Ecto neural progenitor cell (in vitro differentiated cells): Measurements from ENCODE around the gene SSBP3.
"Not testable (repeated sequence)": the region's sequence is repeated elsewhere in the genome, so short reads cannot be mapped to it uniquely, and the experiment has no call there.

Experiments used
- DNase-seq: peaks from one replicate; pipeline ENCODE4 v3.0.0-alpha.2; 2018; ENCODE audit warnings: low spot score

Gene SSBP3

GRCh38 chr1:54392401-54392800 is 13.8 kb downstream of the SSBP3 start:
- no peak for DNase-seq

GRCh38 chr1:54391450-54392209 is 14.6 kb downstream of the SSBP3 start:
- DNase-seq, result peak; percentile 77

- DNase-seq, result no peak
Measured at GRCh38 chr1:54390655-54391054, 15.5 kb downstream of the SSBP3 start.

- DNase-seq, result not testable (repeated sequence)
Measured at GRCh38 chr1:54389608-54390007, 16.6 kb downstream of the SSBP3 start.

DNA sequence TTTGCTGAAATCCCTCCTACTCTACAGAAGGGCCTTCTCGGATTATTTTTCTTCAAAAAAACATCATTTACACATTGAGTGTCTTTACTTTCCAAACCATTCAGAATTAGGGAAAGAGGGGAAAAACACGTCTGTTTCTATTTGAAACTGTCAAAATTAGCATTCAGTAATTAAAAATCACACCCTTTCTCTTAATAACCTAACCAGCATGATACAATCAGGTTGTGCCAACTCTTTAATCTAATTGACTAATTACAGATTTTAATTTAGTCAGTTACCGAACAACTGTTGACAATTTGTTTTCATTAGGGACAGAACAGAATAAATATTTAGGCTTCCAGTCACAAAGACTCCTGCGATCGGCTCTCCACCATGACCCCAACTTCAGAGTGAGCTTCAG is 18.8 kb downstream of the SSBP3 start:
- DNase-seq, result no peak

- no peak for DNase-seq
Measured at GRCh38 chr1:54385727-54386022, 20.5 kb downstream of the SSBP3 start.

GRCh38 chr1:54384918-54385726 is 21.1 kb downstream of the SSBP3 start:
- DNase-seq, result no peak

GRCh38 chr1:54384471-54384870 is 21.7 kb downstream of the SSBP3 start:
- no peak for DNase-seq

DNA sequence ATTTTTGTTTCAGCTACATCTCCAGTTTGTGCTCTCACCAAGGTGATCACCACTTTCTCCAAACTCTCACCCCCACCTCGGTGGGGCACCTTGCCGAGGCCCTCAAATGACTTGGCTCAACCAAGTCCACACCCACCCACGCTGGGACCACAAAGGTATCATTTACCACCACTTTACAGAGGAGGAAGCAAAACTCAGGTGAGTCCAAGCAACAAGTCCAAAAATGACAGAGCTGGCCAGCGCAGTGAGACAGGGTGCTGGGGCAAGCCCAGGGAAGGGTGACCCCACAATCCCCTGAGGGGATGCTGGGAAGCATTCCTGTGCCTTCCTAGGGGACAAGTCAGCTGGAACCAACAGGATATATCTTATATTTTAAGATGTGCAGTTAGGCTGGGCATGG is 24.7 kb downstream of the SSBP3 start:
- DNase-seq, result no peak

DNA sequence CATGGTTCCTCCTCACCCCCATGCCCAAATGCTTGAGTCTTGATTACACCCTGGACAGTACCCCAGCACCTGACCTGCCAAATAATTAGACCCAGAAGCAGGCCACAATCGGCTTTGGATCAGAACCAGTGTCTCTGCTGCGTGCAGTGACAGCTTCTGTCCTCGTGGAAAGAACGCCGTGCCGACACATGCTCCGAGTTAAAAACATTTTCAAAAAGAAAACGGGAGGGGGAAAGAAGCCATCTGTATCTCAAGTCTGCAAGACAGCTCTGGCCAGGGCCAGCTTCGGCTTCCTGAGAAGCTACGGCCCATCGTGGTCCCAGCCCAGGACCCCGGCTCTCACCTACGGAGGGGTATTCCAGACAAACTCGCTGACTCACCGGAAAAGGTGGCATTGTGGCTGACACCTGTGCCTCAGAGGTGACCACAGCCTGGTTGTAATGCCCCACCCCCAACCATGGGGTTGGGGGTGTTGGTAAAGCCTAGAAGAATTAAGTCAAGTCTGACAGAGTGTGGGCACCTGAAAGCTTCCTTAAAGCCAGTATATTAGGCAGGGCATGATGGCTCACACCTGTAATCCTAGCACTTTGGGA is 25.8 kb downstream of the SSBP3 start:
- no peak for DNase-seq

DNA sequence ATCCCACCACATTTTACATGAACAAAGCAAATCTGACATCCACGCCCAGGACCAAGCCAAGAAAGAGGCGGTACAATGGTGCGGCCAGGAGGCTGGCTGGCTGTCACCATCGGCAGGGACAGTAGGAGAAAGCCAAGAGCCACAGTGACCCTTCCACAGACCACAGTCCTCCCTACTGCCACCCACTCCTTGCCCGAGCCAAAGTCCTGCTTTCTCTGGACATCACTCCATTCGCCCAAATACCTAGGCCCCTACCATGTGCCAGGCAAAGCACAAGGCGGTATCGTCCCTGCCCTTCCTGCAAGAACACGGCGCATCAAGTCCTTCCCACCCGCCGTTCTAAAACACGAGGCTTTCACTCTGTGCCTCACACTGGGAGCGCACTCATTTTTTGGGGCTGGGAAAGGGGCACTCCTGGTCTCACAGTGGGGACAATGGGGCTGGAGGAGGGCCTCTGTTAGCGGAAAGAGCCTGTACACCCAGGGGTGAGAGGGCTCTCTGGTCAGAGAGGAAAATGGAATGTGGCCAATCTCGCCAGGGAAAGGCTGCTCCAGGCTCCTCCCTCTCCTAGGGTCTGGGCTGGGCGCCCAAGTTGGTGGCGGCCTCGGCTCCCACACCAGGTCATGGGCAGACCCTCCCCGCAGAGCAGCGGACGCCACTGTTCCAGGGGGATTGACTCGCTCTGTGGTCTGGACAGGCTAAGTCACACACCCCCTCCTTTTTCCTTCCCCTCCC is 26.5 kb downstream of the SSBP3 start:
- no peak for DNase-seq

GRCh38 chr1:54378874-54379554 is 27.2 kb downstream of the SSBP3 start:
- no peak for DNase-seq

GRCh38 chr1:54378157-54378873 is 27.9 kb downstream of the SSBP3 start:
- peak; percentile 88 for DNase-seq

DNA sequence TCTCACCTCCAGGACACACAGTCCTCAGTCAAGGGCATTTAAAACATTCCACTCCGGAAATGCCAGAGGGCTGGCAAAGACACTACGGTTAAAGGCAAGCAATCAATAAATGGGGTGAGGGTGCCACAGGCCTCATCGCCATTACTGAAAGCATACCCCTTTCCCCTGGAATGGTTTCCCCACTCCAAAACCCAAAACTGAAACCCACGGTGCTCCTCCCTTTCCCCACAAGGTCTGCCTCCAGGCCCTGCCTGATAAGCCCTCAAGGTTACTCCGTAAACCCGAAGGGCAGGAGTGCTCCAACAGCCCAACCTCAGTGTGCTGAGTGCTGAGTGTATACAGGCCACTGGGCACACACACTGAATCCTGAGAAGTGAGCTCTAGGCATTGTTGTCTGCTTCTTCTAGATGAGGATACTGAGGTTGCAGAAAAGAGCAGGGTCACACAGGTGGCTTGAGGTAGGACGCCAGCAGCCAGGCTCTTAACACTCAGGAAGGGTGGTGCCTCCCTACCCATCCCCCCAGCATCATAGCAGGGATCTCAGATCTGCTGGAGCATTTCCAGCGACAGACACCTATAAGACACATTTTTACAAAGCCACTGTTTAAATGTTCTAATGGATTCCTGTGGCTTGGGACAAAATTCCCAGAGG is 29.0 kb downstream of the SSBP3 start:
- no peak for DNase-seq

DNA sequence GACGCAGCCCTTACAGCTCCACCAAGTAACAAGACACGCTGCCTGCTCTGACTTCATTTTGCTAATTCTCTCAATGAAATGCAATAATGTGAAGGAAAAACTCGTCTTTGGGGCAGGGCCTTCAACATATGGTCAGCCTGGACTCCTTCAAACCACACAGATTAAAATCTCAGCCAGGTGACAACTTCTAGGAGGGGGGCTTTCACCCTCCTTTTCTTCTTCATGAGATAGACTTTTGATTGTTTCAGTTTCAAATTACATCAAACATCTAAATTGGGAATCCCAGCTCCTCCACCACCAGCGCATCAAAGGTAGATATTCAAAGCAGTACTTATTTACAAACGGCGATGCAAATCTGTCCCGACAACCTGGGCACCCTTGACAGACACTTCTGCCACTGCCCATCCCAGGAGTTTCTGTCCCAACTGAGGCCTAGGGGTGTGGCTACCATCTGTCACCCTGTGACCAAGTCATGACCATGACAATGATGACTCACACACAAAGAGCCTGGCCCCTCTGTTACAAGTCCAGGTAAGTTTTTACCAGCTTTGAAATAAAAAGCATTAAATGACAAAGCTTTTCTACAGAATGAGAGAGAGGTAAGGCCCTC is 29.7 kb downstream of the SSBP3 start:
- DNase-seq, result no peak

DNA sequence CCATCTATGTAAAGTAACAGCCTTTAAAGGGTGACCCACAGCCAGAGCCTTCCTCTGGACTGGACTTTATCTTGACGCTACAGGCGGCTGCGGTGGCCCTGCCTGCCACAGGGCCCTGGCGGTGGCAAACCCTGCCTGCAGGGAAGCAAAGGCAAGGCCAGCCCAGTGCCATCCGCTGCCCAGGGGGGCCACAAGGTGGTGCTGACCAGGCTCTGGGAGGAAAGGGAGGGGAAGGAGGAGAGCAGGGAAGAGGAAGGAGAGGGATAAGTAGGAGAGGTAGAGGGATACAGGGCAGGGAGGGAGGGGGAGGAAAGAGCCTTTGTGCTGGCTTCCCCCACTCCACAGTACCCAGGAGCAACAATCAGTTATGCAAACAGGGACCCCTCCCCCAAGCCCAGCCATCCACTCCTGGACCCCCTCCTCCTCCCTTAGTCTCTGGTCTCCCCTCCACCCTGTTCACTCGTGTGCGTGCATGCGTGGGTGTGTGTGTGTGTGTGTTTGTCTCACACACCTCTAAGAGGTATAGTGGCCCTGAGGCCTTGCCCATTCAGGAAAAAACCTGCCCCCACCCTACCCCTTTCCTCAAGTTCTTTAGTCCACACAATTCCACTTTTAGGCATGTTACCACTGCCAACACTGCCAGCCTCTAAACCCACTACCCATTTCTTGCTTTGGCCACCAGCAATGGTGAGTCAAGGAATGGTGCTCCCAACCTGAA is 30.3 kb downstream of the SSBP3 start:
- DNase-seq, result no peak

DNA sequence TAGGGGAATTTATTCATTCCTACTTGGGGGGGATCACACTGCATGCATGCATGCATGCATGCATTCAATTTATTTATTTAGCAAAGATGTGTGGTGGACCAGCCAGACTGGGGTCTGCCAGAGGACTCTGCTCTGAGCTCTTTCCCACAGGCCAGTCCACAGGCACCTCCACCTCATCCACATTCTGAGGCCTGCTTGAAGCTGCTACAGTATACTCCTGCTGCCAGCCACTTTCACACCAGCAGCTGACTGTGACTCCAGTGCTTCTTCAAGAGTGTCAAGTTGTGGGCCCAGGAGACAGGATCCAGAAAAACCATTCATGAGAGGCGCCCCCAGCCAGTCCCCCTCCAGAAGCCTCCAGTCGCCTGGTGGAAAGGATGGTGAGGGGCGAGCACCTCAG is 30.9 kb downstream of the SSBP3 start:
- DNase-seq, result no peak

- no peak for DNase-seq
Measured at GRCh38 chr1:54374766-54375165, 31.4 kb downstream of the SSBP3 start.

DNA sequence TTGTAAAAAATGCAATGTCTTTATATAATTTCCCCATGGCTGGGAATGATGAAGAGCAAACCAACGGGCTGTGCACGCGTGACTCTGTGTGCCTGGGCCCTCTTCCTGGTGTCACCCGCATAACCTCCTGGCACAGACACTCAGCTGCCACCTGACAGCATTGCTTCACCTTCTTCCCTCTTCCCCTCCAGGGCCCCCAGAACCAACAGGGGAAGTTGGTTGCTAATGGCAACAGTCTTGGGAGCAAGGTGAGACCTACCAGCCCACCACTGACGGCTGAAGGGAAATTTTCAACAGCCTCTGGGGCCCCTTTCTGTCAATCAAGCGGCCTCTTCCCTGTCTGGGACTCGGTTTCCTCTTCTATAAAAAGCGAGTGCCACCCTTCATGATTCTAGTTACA is 33.2 kb downstream of the SSBP3 start:
- no peak for DNase-seq

GRCh38 chr1:54371942-54372275 is 34.3 kb downstream of the SSBP3 start:
- no peak for DNase-seq
